Muscle layer of colon (tissue), 2 donors: ENCODE results near the gene MITF.

Experiments used
- H3K27ac ChIP-seq: one replicate; pipeline ENCODE4 v1.7.0; 2013; ENCODE audit warnings: low read depth, mild to moderate bottlenecking, low read length, moderate library complexity
- H3K27me3 ChIP-seq, 2 donors: one replicate each; pipeline ENCODE4 v1.7.0; 2013; ENCODE audit warnings: low read length in 2 of 2, mild to moderate bottlenecking in 2 of 2; ENCODE audit not compliant: insufficient read depth in 2 of 2, control insufficient read depth in 1 of 2
- H3K36me3 ChIP-seq: one replicate; pipeline ENCODE4 v1.7.0; 2013; ENCODE audit warnings: mild to moderate bottlenecking, low read length; ENCODE audit not compliant: insufficient read depth
- H3K4me1 ChIP-seq: one replicate; pipeline ENCODE4 v1.7.0; 2013; ENCODE audit warnings: mild to moderate bottlenecking, low read length; ENCODE audit not compliant: insufficient read depth
- H3K4me3 ChIP-seq, 2 donors: one replicate each; pipeline ENCODE4 v1.7.0; 2013; ENCODE audit warnings: low read length in 2 of 2, low read depth in 1 of 2, mild to moderate bottlenecking in 1 of 2, moderate library complexity in 1 of 2
- H3K9ac ChIP-seq: one replicate; pipeline ENCODE4 v1.7.0; 2013; ENCODE audit warnings: low read length
- H3K9me3 ChIP-seq: one replicate; pipeline ENCODE4 v1.7.0; 2013; ENCODE audit warnings: mild to moderate bottlenecking, low read length
- donor health status: abdominal sarcoma.
- donor health status: Adenocarcinoma of cecum.

MITF gene

GRCh38 chr3:69712269-69712668, 27.0 kb upstream of the MITF start:
- H3K36me3 ChIP-seq, result no peaks in the 10 kb centered on the region
- no peak overlapping the region for H3K27ac ChIP-seq
- no peaks in the 10 kb centered on the region for H3K4me1 ChIP-seq
- no peak overlapping the region for H3K9ac ChIP-seq
- no peaks in the 10 kb centered on the region for H3K27me3 ChIP-seq
- no peaks in the 10 kb centered on the region for H3K9me3 ChIP-seq
- no peak overlapping the region for H3K4me3 ChIP-seq

GRCh38 chr3:69712933-69713332, 26.3 kb upstream of the MITF start:
- Histone ChIP-seq H3K27me3 (no peaks in the 10 kb centered on the region), H3K36me3 (no peaks in the 10 kb centered on the region), H3K4me1 (no peaks in the 10 kb centered on the region), H3K9me3 (no peaks in the 10 kb centered on the region), H3K9ac (no peak overlapping the region), H3K27ac (no peak overlapping the region), H3K4me3 (no peak overlapping the region)

GRCh38 chr3:69715204-69715603, 24.1 kb upstream of the MITF start:
- no peaks in the 10 kb centered on the region for H3K9me3 ChIP-seq
- no peak overlapping the region for H3K9ac ChIP-seq
- no peaks in the 10 kb centered on the region for H3K27me3 ChIP-seq
- no peak overlapping the region for H3K4me3 ChIP-seq
- no peaks in the 10 kb centered on the region for H3K36me3 ChIP-seq
- no peaks in the 10 kb centered on the region for H3K4me1 ChIP-seq
- H3K27ac ChIP-seq, result no peak overlapping the region

GRCh38 chr3:69716119-69716518, 23.1 kb upstream of the MITF start:
- H3K36me3 ChIP-seq, result no peaks in the 10 kb centered on the region
- no peak overlapping the region for H3K4me3 ChIP-seq
- H3K9ac ChIP-seq, result no peak overlapping the region
- no peak overlapping the region for H3K27ac ChIP-seq
- no peaks in the 10 kb centered on the region for H3K9me3 ChIP-seq
- no peaks in the 10 kb centered on the region for H3K27me3 ChIP-seq
- no peaks in the 10 kb centered on the region for H3K4me1 ChIP-seq

- no peak overlapping the region for H3K27ac ChIP-seq
- H3K9ac ChIP-seq, result no peak overlapping the region
- H3K27me3 ChIP-seq, result no peaks in the 10 kb centered on the region
Measured at GRCh38 chr3:69718866-69719586, 20.2 kb upstream of the MITF start.

GRCh38 chr3:69719587-69720122, 19.6 kb upstream of the MITF start:
- Histone ChIP-seq H3K9me3 (no peaks in the 10 kb centered on the region), H3K4me1 (no peaks in the 10 kb centered on the region), H3K9ac (no peak overlapping the region), H3K36me3 (no peaks in the 10 kb centered on the region), H3K27me3 (no peaks in the 10 kb centered on the region), H3K27ac (no peak overlapping the region), H3K4me3 (no peak overlapping the region)

More at GRCh38 chr3:69718866-69719586, 20.2 kb upstream of the MITF start:
- H3K9me3 ChIP-seq, result no peaks in the 10 kb centered on the region
- H3K36me3 ChIP-seq, result no peaks in the 10 kb centered on the region
- H3K4me1 ChIP-seq, result no peaks in the 10 kb centered on the region
- H3K4me3 ChIP-seq, result no peak overlapping the region

GRCh38 chr3:69720824-69721223, 18.4 kb upstream of the MITF start:
- Histone ChIP-seq H3K4me3 (no peak overlapping the region), H3K27me3 (no peaks in the 10 kb centered on the region), H3K36me3 (no peaks in the 10 kb centered on the region), H3K4me1 (no peaks in the 10 kb centered on the region), H3K9me3 (no peaks in the 10 kb centered on the region), H3K9ac (no peak overlapping the region), H3K27ac (no peak overlapping the region)

- H3K4me1 ChIP-seq, result no peaks in the 10 kb centered on the region
- no peak overlapping the region for H3K27ac ChIP-seq
- no peak overlapping the region for H3K4me3 ChIP-seq
- no peak overlapping the region for H3K9ac ChIP-seq
- no peaks in the 10 kb centered on the region for H3K9me3 ChIP-seq
- H3K36me3 ChIP-seq, result no peaks in the 10 kb centered on the region
- H3K27me3 ChIP-seq, result no peaks in the 10 kb centered on the region
Measured at GRCh38 chr3:69723389-69723788, 15.9 kb upstream of the MITF start.

- Histone ChIP-seq H3K27me3 (no peaks in the 10 kb centered on the region), H3K36me3 (no peaks in the 10 kb centered on the region), H3K27ac (no peak overlapping the region), H3K9ac (no peak overlapping the region), H3K9me3 (no peaks in the 10 kb centered on the region), H3K4me1 (no peaks in the 10 kb centered on the region), H3K4me3 (no peak overlapping the region)
Measured at GRCh38 chr3:69724722-69725435, 14.4 kb upstream of the MITF start.

GRCh38 chr3:69725994-69726571, 13.2 kb upstream of the MITF start:
- Histone ChIP-seq H3K27me3 (no peaks in the 10 kb centered on the region), H3K4me1 (no peaks in the 10 kb centered on the region), H3K27ac (no peak overlapping the region)

GRCh38 chr3:69729147-69729919, 9.9 kb upstream of the MITF start:
- no peak overlapping the region for H3K9ac ChIP-seq
- H3K4me3 ChIP-seq, result no peak overlapping the region
- H3K27me3 ChIP-seq, result no peaks in the 10 kb centered on the region
- no peaks in the 10 kb centered on the region for H3K4me1 ChIP-seq
- no peaks in the 10 kb centered on the region for H3K9me3 ChIP-seq
- H3K27ac ChIP-seq, result no peak overlapping the region
- no peaks in the 10 kb centered on the region for H3K36me3 ChIP-seq

More at GRCh38 chr3:69725994-69726571, 13.2 kb upstream of the MITF start:
- Histone ChIP-seq H3K9me3 (no peaks in the 10 kb centered on the region), H3K9ac (no peak overlapping the region), H3K4me3 (no peak overlapping the region), H3K36me3 (no peaks in the 10 kb centered on the region)
